Dendritic cell treated with granulocyte-macrophage colony-stimulating factor and Interleukin-4, amounts not matched to agents 40 ng/mL and 50 ng/mL, for 4 days (primary cell): ENCODE measurements around the gene CELF2.

ENCODE experiments used
- H3K27ac Mint-ChIP-seq: one replicate; pipeline ENCODE4 v1.8.0; 2022; ENCODE audit warnings: mild to moderate bottlenecking, mixed read lengths
- H3K27me3 Mint-ChIP-seq: one replicate; pipeline ENCODE4 v1.8.0; 2022; ENCODE audit warnings: mild to moderate bottlenecking, mixed read lengths
- H3K36me3 Mint-ChIP-seq: one replicate; pipeline ENCODE4 v1.8.0; 2022; ENCODE audit warnings: low read depth, mixed read lengths
- H3K4me1 Mint-ChIP-seq: one replicate; pipeline ENCODE4 v1.8.0; 2022; ENCODE audit warnings: low read depth, mixed read lengths
- H3K4me3 Mint-ChIP-seq: one replicate; pipeline ENCODE4 v1.8.0; 2022; ENCODE audit warnings: mild to moderate bottlenecking, moderate library complexity, mixed read lengths
- H3K9me3 Mint-ChIP-seq: one replicate; pipeline ENCODE4 v1.8.0; 2022; ENCODE audit warnings: mixed read lengths
- intact Hi-C: fragments of 100-400 bp; cut with micrococcal nuclease; formaldehyde crosslinking; loops from one replicate; pipeline ENCODE4 v1.15.0; 2022

Gene CELF2

DNA sequence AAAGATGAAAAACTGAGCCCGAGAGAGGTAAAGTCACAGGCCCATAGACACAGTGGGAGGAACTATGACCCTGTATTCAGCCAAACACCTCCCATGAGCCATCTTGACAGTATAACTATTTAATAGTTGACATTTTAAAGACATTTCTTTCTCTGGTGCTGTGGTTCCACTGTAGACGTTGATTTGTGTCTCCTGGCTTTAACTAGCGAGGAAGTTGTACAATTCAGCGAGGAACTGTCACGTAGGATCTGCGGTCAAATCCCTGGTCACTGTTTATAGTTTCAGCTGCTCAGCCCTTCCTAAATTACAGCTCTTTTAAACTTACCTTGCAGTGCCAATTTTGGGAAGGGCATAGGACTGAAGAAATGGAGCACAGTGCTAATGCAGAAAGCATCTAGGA is 7.1 kb upstream of the CELF2 start:
- no peaks in the 10 kb centered on the region for H3K9me3 Mint-ChIP-seq
- H3K4me1 Mint-ChIP-seq = peaks cover 11% of the 10 kb centered on the region
- intact Hi-C loops = no loop called here
- no peak overlapping the region for H3K27ac Mint-ChIP-seq
- no peaks in the 10 kb centered on the region for H3K36me3 Mint-ChIP-seq
- H3K4me3 Mint-ChIP-seq = no peak overlapping the region
- H3K27me3 Mint-ChIP-seq = peaks cover 49% of the 10 kb centered on the region

- peaks cover 11% of the 10 kb centered on the region for H3K4me1 Mint-ChIP-seq
- intact Hi-C loops = no loop called here
- no peak overlapping the region for H3K27ac Mint-ChIP-seq
- H3K27me3 Mint-ChIP-seq = peaks cover 48% of the 10 kb centered on the region
- H3K36me3 Mint-ChIP-seq = no peaks in the 10 kb centered on the region
- H3K9me3 Mint-ChIP-seq = no peaks in the 10 kb centered on the region
- no peak overlapping the region for H3K4me3 Mint-ChIP-seq
Observed at GRCh38 chr10:11011436-11011835, 6.2 kb upstream of the CELF2 start.

DNA sequence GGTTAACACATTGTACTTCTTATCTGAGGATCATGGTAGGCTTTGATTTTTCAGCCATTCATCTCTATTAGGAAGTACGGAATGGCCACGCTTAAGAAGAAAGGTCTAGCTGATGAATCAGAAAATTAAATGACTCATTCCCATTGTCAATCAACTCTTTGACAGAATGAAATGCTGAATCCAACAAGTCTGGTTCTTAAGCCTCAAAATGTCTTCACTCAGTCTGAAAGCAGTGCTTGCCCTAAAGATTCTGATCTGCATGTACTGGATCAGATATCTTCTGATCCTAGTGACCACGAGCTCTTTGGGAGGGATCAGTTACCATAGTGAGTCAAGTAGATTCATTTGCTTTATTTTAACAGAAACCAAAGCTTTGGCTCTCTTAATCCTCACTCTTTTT is 5.7 kb upstream of the CELF2 start:
- Mint-ChIP-seq H3K36me3 (no peaks in the 10 kb centered on the region), H3K27ac (no peak overlapping the region), H3K4me1 (peaks cover 11% of the 10 kb centered on the region), H3K9me3 (no peaks in the 10 kb centered on the region), H3K4me3 (no peak overlapping the region), H3K27me3 (peaks cover 53% of the 10 kb centered on the region)
- intact Hi-C loops = no loop called here

DNA sequence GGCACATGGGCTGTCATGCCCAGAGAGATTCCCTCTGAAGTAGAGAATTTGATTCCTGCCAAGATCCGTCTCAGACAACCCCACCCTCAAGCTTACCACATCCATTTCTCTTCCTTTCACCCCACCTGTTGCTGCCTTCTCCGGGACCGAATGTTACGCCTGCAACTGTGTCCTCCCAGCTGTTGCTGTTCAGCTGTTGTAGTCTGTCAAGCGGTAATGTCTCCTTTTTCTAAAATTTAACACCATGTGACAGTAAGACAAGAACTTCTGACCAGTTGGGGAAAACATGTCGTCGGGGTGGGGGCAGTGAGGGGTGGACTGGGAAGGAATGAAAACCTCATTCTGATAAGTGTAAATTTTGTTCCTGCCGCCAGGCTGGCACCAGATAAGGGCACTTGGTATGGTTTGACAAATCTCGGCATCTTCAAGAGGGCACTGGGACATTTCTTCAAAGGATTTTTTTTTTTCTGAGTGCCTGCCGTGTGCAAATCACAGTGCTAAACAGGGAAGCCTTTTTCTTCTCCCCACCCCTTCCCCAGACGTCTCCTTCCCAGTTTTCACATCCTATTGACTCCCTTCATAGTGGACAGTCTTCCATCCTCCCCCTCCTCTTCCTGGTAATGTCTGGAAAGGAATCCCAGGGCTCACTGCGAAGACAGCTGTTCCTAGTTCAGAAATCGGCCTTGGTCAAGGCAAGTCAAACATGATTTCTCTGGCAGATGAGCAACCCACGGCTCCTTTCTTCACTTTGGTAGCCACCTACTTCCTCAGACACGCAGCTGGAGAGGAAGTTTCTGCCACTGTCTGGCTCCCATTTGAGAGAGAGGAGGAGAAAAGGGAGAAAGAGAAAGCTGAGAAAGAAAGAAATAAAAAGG is 5.0 kb upstream of the CELF2 start:
- intact Hi-C loops = no loop called here
- H3K9me3 Mint-ChIP-seq = no peaks in the 10 kb centered on the region
- H3K36me3 Mint-ChIP-seq = no peaks in the 10 kb centered on the region
- H3K4me3 Mint-ChIP-seq = no peak overlapping the region
- H3K27me3 Mint-ChIP-seq = peaks cover 58% of the 10 kb centered on the region
- no peak overlapping the region for H3K27ac Mint-ChIP-seq
- peaks cover 16% of the 10 kb centered on the region for H3K4me1 Mint-ChIP-seq

DNA sequence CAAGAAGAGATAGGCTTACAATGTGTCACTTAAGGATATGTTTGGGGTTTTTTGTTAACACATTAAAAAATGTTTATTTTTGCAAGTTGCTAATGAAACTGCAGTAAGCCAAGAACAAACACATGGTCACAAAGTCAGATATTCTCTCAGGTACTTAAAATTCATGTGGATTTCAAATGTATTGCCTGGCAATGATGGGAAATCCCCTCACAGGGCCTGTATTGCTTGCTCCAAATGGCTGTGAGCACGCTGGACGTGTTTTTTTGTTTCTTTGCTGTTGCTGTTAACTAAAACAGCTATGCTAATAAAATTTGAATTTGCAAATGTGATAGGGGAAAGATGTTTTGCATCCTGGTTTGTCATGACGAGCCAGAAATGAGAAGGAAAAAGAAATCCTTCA is 3.8 kb upstream of the CELF2 start:
- no peak overlapping the region for H3K27ac Mint-ChIP-seq
- no peaks in the 10 kb centered on the region for H3K36me3 Mint-ChIP-seq
- H3K4me1 Mint-ChIP-seq = peaks cover 19% of the 10 kb centered on the region
- intact Hi-C loops = no loop called here
- H3K4me3 Mint-ChIP-seq = no peak overlapping the region
- peaks cover 61% of the 10 kb centered on the region for H3K27me3 Mint-ChIP-seq
- H3K9me3 Mint-ChIP-seq = no peaks in the 10 kb centered on the region

- peaks cover 65% of the 10 kb centered on the region for H3K27me3 Mint-ChIP-seq
- H3K4me3 Mint-ChIP-seq = no peak overlapping the region
- intact Hi-C loops = no loop called here
- no peaks in the 10 kb centered on the region for H3K36me3 Mint-ChIP-seq
- no peak overlapping the region for H3K27ac Mint-ChIP-seq
- H3K4me1 Mint-ChIP-seq = peaks cover 22% of the 10 kb centered on the region
- no peaks in the 10 kb centered on the region for H3K9me3 Mint-ChIP-seq
Observed at GRCh38 chr10:11014671-11015445, 2.8 kb upstream of the CELF2 start.

- Mint-ChIP-seq H3K27ac (no peak overlapping the region), H3K4me3 (no peak overlapping the region), H3K36me3 (no peaks in the 10 kb centered on the region), H3K9me3 (no peaks in the 10 kb centered on the region), H3K4me1 (peaks cover 22% of the 10 kb centered on the region), H3K27me3 (peaks cover 70% of the 10 kb centered on the region)
- intact Hi-C loops = no loop called here
Observed at GRCh38 chr10:11015446-11015934, 2.2 kb upstream of the CELF2 start.

- Mint-ChIP-seq H3K27ac (no peak overlapping the region), H3K4me1 (peaks cover 22% of the 10 kb centered on the region), H3K4me3 (peak overlapping the region; percentile 73), H3K27me3 (peaks cover 70% of the 10 kb centered on the region), H3K36me3 (no peaks in the 10 kb centered on the region), H3K9me3 (no peaks in the 10 kb centered on the region)
- intact Hi-C loops = no loop called here
Observed at GRCh38 chr10:11017000-11017569, 587 bp upstream of the CELF2 start.

- H3K36me3 Mint-ChIP-seq = no peaks in the 10 kb centered on the region
- H3K4me3 Mint-ChIP-seq = peak overlapping the region; percentile 76
- intact Hi-C loops = no loop called here
- H3K9me3 Mint-ChIP-seq = no peaks in the 10 kb centered on the region
- H3K4me1 Mint-ChIP-seq = peaks cover 11% of the 10 kb centered on the region
- no peak overlapping the region for H3K27ac Mint-ChIP-seq
- peaks cover 71% of the 10 kb centered on the region for H3K27me3 Mint-ChIP-seq
Observed at GRCh38 chr10:11018432-11018841, 765 bp downstream of the CELF2 start.

DNA sequence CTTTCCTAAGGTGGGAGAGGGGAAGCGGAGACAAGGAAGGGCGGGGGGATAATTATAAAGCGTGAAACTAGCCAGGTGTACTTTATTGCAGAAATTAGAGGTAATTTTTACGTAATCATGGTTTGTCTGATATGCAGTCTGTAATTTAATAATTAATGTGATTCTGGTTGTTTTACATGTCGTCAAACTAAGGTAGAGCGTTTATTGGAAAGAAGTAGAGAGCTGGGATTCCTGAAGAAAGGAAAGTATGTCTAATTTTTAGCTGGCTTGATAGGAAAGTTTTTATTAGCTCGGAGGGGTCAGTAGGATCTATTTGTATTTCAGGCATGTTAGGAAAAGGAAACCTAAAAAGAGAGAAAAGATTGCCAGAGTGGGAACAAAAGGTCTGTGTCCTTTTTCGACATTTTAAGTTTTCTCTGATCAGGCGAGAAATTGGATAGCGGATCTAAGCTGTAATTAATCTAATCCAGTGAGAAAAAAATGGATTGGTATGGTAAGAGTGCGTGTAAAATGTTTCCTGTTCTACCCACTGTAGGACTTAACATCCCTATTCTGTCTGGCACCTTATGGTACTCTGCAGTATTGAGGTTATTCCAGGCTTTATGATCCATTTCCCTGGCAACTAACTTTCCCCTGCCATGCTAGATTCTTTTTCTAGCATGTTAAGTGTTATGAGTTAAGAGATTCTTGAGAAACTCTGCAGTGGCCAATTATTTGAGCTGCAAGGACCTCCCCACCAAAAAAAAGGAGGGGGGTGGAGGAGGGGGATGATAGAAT is 1.4 kb downstream of the CELF2 start:
- intact Hi-C loops = no loop called here
- peak overlapping the region; percentile 76 for H3K4me3 Mint-ChIP-seq
- no peaks in the 10 kb centered on the region for H3K36me3 Mint-ChIP-seq
- H3K9me3 Mint-ChIP-seq = no peaks in the 10 kb centered on the region
- peaks cover 72% of the 10 kb centered on the region for H3K27me3 Mint-ChIP-seq
- H3K4me1 Mint-ChIP-seq = peaks cover 11% of the 10 kb centered on the region
- H3K27ac Mint-ChIP-seq = no peak overlapping the region

DNA sequence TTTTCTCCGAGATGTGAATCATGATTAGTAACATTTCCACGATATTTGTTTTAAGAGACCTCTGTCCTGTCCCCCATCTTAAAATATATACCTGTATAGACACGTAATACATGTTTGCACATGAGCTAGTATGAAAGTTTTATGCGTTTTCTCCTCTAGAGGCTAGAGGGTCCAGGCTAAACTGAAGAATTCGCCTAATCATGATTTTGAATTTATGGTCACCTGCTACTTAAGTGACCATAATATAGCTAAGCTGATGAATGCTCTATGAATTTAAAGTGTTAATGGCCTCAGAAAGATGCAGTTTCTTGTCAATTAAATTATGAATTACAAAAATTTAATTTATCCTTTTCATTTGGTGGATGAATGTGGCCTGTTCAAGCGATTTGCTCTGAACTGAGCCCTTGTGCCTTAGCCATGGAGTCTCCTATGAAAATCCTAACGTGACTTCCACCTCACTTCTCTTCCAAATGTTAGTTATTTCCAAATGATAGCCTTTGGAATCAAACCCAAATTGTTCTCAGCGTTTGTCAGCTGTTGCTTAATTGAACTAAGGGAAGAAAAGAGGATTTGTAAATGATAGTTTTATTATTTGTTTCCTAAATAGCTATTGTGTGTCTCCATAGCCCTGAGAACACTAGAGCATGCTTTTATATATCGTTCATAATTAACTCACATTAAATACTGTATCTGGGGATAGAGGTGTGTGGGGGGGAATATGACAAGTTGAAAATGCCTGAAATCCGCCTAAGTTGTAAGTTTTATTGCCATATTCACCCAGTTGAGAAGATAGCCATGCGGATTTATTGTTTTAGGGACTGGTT is 2.3 kb downstream of the CELF2 start:
- intact Hi-C loops = no loop called here
- H3K4me3 Mint-ChIP-seq = no peak overlapping the region
- peaks cover 67% of the 10 kb centered on the region for H3K27me3 Mint-ChIP-seq
- no peaks in the 10 kb centered on the region for H3K36me3 Mint-ChIP-seq
- H3K27ac Mint-ChIP-seq = no peak overlapping the region
- H3K4me1 Mint-ChIP-seq = peaks cover 11% of the 10 kb centered on the region
- no peaks in the 10 kb centered on the region for H3K9me3 Mint-ChIP-seq

DNA sequence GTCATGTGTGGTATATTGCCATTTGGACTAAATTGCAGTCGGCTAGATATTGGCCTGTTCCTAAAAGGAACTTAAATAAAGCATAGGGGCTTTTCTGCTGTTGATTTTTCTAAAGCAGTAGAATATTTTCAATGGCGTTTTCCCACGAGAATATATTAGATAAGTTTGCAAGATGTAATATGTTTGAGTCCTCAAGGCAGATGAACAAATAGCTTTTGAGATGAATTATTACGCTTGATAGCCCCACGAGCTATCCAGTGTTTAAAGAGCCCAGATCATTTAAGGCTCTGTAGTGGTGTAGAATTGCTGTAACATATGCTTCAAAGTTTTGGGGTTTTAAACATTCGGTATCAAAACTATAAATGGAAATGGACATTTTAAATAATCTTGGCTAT is 2.9 kb downstream of the CELF2 start:
- no peaks in the 10 kb centered on the region for H3K36me3 Mint-ChIP-seq
- no peak overlapping the region for H3K4me3 Mint-ChIP-seq
- no peak overlapping the region for H3K27ac Mint-ChIP-seq
- intact Hi-C loops = no loop called here
- H3K27me3 Mint-ChIP-seq = peaks cover 63% of the 10 kb centered on the region
- peaks cover 11% of the 10 kb centered on the region for H3K4me1 Mint-ChIP-seq
- no peaks in the 10 kb centered on the region for H3K9me3 Mint-ChIP-seq

DNA sequence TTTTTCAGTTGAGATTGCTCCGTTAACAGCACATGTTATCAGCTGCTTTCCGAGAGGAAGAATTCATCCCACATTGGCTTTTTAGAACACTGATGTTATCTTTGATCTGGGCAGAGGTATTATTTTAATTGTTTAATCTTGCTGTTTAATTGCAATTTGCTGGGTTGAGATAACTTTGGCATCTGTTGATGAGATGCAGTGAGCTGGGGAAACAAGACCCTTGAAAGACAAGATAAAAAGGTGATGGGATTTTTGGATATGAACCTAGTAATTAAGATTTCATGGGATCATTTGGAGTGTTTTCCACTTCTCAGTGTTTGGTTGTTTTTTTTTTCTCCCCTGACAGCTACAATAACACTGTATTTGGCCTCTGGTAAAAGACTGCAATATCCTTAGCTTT is 4.5 kb downstream of the CELF2 start:
- peaks cover 10% of the 10 kb centered on the region for H3K4me1 Mint-ChIP-seq
- H3K9me3 Mint-ChIP-seq = no peaks in the 10 kb centered on the region
- no peaks in the 10 kb centered on the region for H3K36me3 Mint-ChIP-seq
- H3K27ac Mint-ChIP-seq = no peak overlapping the region
- H3K4me3 Mint-ChIP-seq = no peak overlapping the region
- intact Hi-C loops = no loop called here
- peaks cover 54% of the 10 kb centered on the region for H3K27me3 Mint-ChIP-seq
